ENCODE results near the gene RHBDF1.

GRCh38 chr16:85865-86264, 13.4 kb upstream of the RHBDF1 start:
- TF ChIP-seq CTCF (conservative IDR thresholded peaks at IDR 0.05; ENCODE audit: low read depth, low read length): no peak
- no peak for TF ChIP-seq EZH2phosphoT487 (IDR thresholded peaks at IDR 0.05; ENCODE audit: borderline replicate concordance, low read length)
